Gastrocnemius medialis (tissue), 4 donors: ENCODE data around the gene FAM229A. TPM values are rescaled to one million over a fixed set of nuclear protein-coding genes. Genes with fewer than 3 reads are reported as not detected.
A peak's percentile ranks its signal among the peaks of the same experiment; 100 is the strongest.

ENCODE experiments used
- ATAC-seq, 2 donors: fragments of 150-250 bp; one replicate each; pipeline ENCODE4 v1.9.1; 2016
- DNase-seq, 2 donors: peaks; one replicate each; pipeline ENCODE4 v3.0.0-alpha.2; 2019
- H3K27ac ChIP-seq, 4 donors: fragments of 200-600 bp; sonication (generic); 1 replicate in 1 of 4; 2 replicates in 3 of 4; pipeline ENCODE4 v1.5.1; 2016 to 2018; ENCODE audit warnings: mild to moderate bottlenecking in 2 of 4, moderate library complexity in 1 of 4
- H3K27me3 ChIP-seq, 3 donors: fragments of 200-600 bp; sonication (generic) in 2 of 3; 1 replicate in 1 of 3; 2 replicates in 2 of 3; pipeline versions ENCODE4 v1.5.1 to v1.6.0; 2016 to 2019; ENCODE audit warnings: mild to moderate bottlenecking in 1 of 3, moderate library complexity in 1 of 3
- H3K36me3 ChIP-seq, 2 donors: fragments of 200-600 bp; sonication (generic) in 1 of 2; one replicate each; pipeline ENCODE4 v1.5.1; 2017 to 2018
- H3K4me1 ChIP-seq, 2 donors: fragments of 200-600 bp; sonication (generic) in 1 of 2; one replicate each; pipeline ENCODE4 v1.5.1; 2016 to 2017; ENCODE audit warnings: mild to moderate bottlenecking in 2 of 2
- H3K4me3 ChIP-seq, 4 donors: fragments of 200-600 bp; sonication (generic) in 3 of 4; 1 replicate in 1 of 4; 2 replicates in 3 of 4; pipeline ENCODE4 v1.5.1; 2016 to 2019; ENCODE audit warnings: mild to moderate bottlenecking in 2 of 4
- H3K9me3 ChIP-seq, 3 donors: fragments of 200-600 bp; sonication (generic) in 2 of 3; 1 replicate in 1 of 3; 2 replicates in 2 of 3; pipeline ENCODE4 v1.5.1; 2016 to 2019
- POLR2A ChIP-seq, 2 donors: fragments of 450-650 bp; IDR thresholded peaks; one replicate each; pipeline ENCODE4 v1.6.1; 2017; ENCODE audit warnings: antibody characterized with exemption in 2 of 2, mild to moderate bottlenecking in 2 of 2, moderate library complexity in 2 of 2
- in situ Hi-C, 4 donors: fragments of 200-750 bp; cut with MboI; loops; one replicate each; pipeline versions ENCODE4 v1.15.0 to v1.8.0; 2017; ENCODE audit warnings: low sequenced_read_pairs in 4 of 4
- intact Hi-C: fragments of 100-400 bp; cut with DNase I; formaldehyde crosslinking; loops from one replicate; pipeline ENCODE4 v1.15.1; 2023; ENCODE audit warnings: low total_unique reads
- total RNA-seq, 4 donors: library from RNA; depleted of rRNA; stranded (reverse); fragments of >200 nt; gene quantifications; one replicate each; pipeline versions ENCODE4 v1.1.0 to v1.2.3, GENCODE V29; 2016
- TF ChIP-seq, protein P1 (sequence below), 5 experiments: fragments of 450-650 bp in 3 of 5; fragments of 200-600 bp in 2 of 5; sonication (generic) in 2 of 5; IDR thresholded peaks in 4 of 5; conservative IDR thresholded peaks in 1 of 5; 1 replicate in 4 of 5; 2 replicates in 1 of 5; pipeline ENCODE4 v1.5.1; 2016 to 2019; ENCODE audit warnings: antibody characterized with exemption in 5 of 5, mild to moderate bottlenecking in 3 of 5, moderate library complexity in 3 of 5

The FAM229A gene
- total RNA-seq, 4 donors from 2014 or later, result 0.81 to 13.4 (median 2.0) TPM

DNA sequence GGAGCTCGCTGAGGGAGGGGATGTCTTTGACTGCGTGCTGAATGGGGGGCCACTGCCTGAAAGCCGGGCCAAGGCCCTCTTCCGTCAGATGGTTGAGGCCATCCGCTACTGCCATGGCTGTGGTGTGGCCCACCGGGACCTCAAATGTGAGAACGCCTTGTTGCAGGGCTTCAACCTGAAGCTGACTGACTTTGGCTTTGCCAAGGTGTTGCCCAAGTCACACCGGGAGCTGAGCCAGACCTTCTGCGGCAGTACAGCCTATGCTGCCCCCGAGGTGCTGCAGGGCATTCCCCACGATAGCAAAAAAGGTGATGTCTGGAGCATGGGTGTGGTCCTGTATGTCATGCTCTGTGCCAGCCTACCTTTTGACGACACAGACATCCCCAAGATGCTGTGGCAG, 1.4 kb upstream of the FAM229A start:
- Histone ChIP-seq H3K9me3 (no peaks in the 10 kb centered on the region), H3K27ac (peak overlapping the region in 1 of 4 donors; percentile 9), H3K4me3 (no peak overlapping the region), H3K4me1 (peaks cover 12% of the 10 kb centered on the region in 2 donors), H3K36me3 (peaks cover 0 to 54% of the 10 kb centered on the region in 2 donors), H3K27me3 (no peaks in the 10 kb centered on the region)
- DNase-seq (peak; percentile 31 to 74), ATAC-seq (peak; percentile 32 to 62)
- in situ Hi-C loops, result no loop called here
- TF ChIP-seq, protein P1, sequence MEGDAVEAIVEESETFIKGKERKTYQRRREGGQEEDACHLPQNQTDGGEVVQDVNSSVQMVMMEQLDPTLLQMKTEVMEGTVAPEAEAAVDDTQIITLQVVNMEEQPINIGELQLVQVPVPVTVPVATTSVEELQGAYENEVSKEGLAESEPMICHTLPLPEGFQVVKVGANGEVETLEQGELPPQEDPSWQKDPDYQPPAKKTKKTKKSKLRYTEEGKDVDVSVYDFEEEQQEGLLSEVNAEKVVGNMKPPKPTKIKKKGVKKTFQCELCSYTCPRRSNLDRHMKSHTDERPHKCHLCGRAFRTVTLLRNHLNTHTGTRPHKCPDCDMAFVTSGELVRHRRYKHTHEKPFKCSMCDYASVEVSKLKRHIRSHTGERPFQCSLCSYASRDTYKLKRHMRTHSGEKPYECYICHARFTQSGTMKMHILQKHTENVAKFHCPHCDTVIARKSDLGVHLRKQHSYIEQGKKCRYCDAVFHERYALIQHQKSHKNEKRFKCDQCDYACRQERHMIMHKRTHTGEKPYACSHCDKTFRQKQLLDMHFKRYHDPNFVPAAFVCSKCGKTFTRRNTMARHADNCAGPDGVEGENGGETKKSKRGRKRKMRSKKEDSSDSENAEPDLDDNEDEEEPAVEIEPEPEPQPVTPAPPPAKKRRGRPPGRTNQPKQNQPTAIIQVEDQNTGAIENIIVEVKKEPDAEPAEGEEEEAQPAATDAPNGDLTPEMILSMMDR (IDR thresholded peaks at IDR 0.05 in 4 of 5, conservative IDR thresholded peaks at IDR 0.05 in 1 of 5), result no peak
- TF ChIP-seq POLR2A (IDR thresholded peaks at IDR 0.05), result no peak
- intact Hi-C loops, result loop anchor here (1.0 kb wide), 1 partner anchor 28 kb away; no protein-coding TSS in a partner anchor

DNA sequence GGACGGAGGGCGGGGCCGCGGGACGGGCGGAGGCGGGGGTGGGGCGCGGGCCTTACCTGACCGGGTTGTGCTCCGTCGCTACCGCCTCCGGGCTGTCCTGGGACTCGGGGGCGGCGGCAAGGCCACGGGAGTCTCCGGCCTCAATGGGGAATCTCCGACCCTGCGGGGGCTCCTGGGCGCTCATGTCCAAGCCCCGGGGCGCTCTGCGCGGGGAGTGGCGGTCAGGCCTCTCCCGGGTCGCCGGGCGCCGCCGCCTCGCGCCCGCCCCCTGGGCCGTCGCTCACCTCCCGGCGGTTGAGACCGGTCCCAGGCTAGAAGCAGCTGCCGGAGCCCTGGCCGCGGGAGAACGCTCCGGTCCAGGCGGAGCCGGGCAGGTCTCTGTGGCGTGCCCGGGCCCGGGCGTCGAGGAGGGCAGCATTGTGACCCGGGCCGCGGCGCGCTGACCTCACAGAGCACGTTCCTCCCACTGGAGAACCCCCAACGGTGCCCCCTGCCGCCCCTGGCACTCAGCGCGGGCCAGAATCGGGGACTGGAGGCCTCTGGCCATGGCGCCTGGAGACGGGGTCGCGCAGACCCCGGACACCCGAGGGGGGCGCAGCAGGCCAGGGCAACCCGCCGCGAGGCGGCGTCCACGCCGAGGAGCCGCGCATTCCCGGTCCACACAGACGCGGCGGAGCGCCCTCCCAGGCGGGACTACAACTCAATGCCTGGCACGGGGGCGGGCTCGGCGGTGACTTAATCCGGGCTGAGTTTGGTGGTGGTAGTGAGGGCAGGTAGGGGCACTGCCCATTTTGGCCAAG, 411 bp downstream of the FAM229A start:
- in situ Hi-C loops, result no loop called here
- intact Hi-C loops, result no loop called here
- H3K9me3 ChIP-seq, result no peaks in the 10 kb centered on the region
- peak overlapping the region; percentile 41 to 54 (median 49) for H3K4me3 ChIP-seq
- no peaks in the 10 kb centered on the region for H3K27me3 ChIP-seq
- peaks cover 0 to 36% of the 10 kb centered on the region in 2 donors for H3K36me3 ChIP-seq
- H3K4me1 ChIP-seq, result peaks cover 12% of the 10 kb centered on the region in 2 donors
- DNase-seq, result no peak
- TF ChIP-seq POLR2A (IDR thresholded peaks at IDR 0.05), result no peak
- TF ChIP-seq, protein P1 (IDR thresholded peaks at IDR 0.05 in 4 of 5, conservative IDR thresholded peaks at IDR 0.05 in 1 of 5), result peak in 4 of 5 experiments; percentile 20 to 44 (median 28)
- ATAC-seq, result peak; percentile 22 to 31
- H3K27ac ChIP-seq, result no peak overlapping the region

DNA sequence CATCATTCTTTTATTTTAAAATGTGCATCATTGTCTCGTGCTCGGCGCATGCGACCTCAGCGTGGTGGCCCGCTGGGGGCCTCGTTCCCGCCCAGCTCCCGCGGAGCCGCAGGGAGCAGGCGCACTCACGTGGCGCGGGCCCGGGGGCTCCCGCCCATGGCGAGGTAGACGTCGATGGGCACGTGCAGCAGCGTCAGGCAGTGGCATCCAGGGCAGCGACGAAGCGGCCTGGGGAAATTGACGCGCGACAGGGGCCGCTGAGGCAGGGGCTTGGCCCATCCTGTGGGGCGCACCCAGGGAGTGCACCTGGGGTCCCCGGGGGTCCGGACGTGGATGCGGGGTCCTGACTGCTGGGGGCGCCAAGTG, 994 bp downstream of the FAM229A start:
- DNase-seq (no peak), ATAC-seq (peak; percentile 5 to 20)
- Histone ChIP-seq H3K4me1 (peaks cover 12% of the 10 kb centered on the region in 2 donors), H3K27me3 (no peaks in the 10 kb centered on the region), H3K4me3 (peak overlapping the region in 3 of 4 donors; percentile 41 to 54 (median 44)), H3K36me3 (peaks cover 0 to 30% of the 10 kb centered on the region in 2 donors), H3K9me3 (no peaks in the 10 kb centered on the region), H3K27ac (no peak overlapping the region)
- in situ Hi-C loops, result no loop called here
- intact Hi-C loops, result no loop called here
- TF ChIP-seq, protein P1 (IDR thresholded peaks at IDR 0.05 in 4 of 5, conservative IDR thresholded peaks at IDR 0.05 in 1 of 5), result no peak
- no peak for TF ChIP-seq POLR2A (IDR thresholded peaks at IDR 0.05)

DNA sequence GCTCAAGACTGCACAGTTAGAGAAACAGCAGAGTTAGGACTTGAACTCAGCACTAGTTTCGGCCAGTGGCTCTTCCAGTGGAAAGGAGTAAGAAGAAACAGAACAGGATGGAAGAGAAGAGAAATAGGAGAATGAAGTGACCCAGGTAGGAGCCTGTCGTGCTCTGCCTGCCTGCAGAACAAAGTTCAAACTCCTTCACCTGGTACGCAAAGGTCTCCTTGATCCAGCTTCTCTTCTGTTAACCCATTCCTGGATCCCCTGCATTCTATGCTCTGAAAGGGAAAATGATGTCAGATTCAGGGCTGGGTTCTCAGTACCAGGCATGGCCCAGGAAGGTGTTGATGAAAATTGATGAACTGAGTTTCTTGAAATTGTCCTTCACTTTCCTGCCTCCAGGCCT, 3.9 kb downstream of the FAM229A start:
- TF ChIP-seq, protein P1 (IDR thresholded peaks at IDR 0.05 in 4 of 5, conservative IDR thresholded peaks at IDR 0.05 in 1 of 5), result no peak
- Histone ChIP-seq H3K36me3 (peaks cover 0 to 9% of the 10 kb centered on the region in 2 donors), H3K9me3 (no peaks in the 10 kb centered on the region), H3K27me3 (no peaks in the 10 kb centered on the region), H3K4me1 (peaks cover 15 to 18% of the 10 kb centered on the region in 2 donors), H3K4me3 (no peak overlapping the region), H3K27ac (no peak overlapping the region)
- intact Hi-C loops, result no loop called here
- in situ Hi-C loops, result no loop called here
- ATAC-seq (no peak), DNase-seq (no peak)
